Measurements from ENCODE around the gene PPM1H.

PPM1H gene

DNA sequence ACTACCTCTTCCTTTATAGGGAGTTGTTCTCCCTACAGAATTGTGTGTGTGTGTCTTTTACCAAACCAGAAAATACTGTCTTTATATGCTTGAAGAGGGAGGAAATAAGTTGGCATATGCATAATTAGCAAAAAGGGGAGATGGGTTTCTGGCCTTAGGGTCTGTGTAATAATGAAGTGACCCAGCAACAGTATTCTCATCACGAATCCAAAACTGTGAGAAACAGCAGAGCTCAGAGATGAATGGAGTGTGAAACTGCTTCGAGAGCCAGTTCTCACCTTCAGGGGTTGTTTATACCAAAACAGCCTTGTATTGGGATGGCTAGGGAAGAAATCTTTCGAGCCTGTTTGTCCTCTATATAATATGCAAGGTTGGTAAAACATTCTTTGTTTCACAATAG lies 240.8 kb downstream of the PPM1H start:
- Histone ChIP-seq H4K91ac (ENCODE audit: low read length) (no peak overlapping the region), H3K4me3 (ENCODE audit: insufficient read depth in 1 of 2, low read depth in 1 of 2, low read length in 2 of 2) (no peak overlapping the region), H3K4me1 (ENCODE audit: control insufficient read depth, insufficient read depth, low read depth, low read length) (peaks cover 3% of the 10 kb centered on the region), H4K8ac (ENCODE audit: low read length) (no peak overlapping the region), H2BK5ac (ENCODE audit: low read depth, low read length, poor library complexity, severe bottlenecking) (no peak overlapping the region), H3K4ac (ENCODE audit: low read depth in 1 of 2, low read length in 2 of 2) (no peak overlapping the region), H3K23ac (ENCODE audit: low read length in 2 of 2) (no peak overlapping the region), H3K27ac (ENCODE audit: low read length, poor library complexity, severe bottlenecking) (no peak overlapping the region), H2AK5ac (ENCODE audit: low read length, severe bottlenecking) (no peak overlapping the region), H3K79me1 (replicated peaks; ENCODE audit: low read length, poor library complexity, severe bottlenecking) (no peaks in the 10 kb centered on the region), H2AFZ (ENCODE audit: low read depth, low read length) (no peak overlapping the region), H3K18ac (ENCODE audit: low read depth in 1 of 2, low read length in 2 of 2) (no peak overlapping the region), H3K27me3 (ENCODE audit: control insufficient read depth in 1 of 2, insufficient read depth in 1 of 2, low read length in 2 of 2) (no peaks in the 10 kb centered on the region), H3K9ac (ENCODE audit: low read length) (peak overlapping the region; percentile 40), H3K4me2 (ENCODE audit: low read length, poor library complexity, severe bottlenecking) (no peak overlapping the region), H2BK12ac (ENCODE audit: low read length in 2 of 2) (no peak overlapping the region), H3K9me3 (ENCODE audit: control insufficient read depth, low read length) (no peaks in the 10 kb centered on the region), H3K14ac (ENCODE audit: low read length in 2 of 2) (no peak overlapping the region), H2BK15ac (ENCODE audit: low read depth, poor library complexity, severe bottlenecking) (no peak overlapping the region), H2BK120ac (ENCODE audit: low read depth, low read length) (no peak overlapping the region), H3K36me3 (ENCODE audit: control insufficient read depth in 1 of 2, insufficient read depth in 2 of 2, low read depth in 1 of 2, low read length in 2 of 2) (no peaks in the 10 kb centered on the region)
- WGBS = 55% methylated on average over 2 of the region's 3 CpGs
- DNase-seq = no peak

DNA sequence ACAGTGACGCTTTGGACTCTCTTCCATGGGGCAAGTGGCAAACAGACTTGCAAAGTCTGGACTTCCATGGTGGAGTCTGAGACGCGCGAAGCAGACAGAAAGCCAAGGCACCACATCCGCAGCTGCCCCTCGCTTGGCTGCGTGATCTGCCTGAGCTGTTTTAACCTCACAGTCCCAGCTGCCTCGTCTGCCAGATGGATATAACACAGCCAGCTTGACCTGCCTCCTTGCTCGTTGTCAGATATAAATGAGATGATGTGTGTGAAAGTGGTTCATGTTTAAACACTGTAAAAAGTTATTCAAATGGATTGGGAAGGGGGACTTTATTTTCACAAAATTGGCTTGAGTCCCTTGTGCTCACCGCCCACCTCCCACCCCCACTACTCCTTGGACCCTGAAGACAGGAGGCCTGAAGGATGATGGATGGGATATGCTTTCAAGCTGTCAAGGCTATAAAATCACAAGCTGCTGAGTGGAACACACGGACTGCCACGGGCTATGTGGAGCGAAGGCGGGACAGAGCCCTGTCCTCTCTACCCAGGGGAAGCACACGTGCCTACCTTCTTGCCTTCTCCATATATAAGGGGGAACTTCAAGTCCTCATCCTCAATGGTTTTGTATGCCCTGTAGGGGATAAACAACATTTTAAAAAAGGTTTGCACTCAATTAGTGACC lies 241.4 kb downstream of the PPM1H start:
- Histone ChIP-seq H3K4me2 (ENCODE audit: low read length, poor library complexity, severe bottlenecking) (no peak overlapping the region), H3K4me1 (ENCODE audit: control insufficient read depth, insufficient read depth, low read depth, low read length) (peaks cover 3% of the 10 kb centered on the region), H3K4me3 (ENCODE audit: insufficient read depth in 1 of 2, low read depth in 1 of 2, low read length in 2 of 2) (no peak overlapping the region), H2BK5ac (ENCODE audit: low read depth, low read length, poor library complexity, severe bottlenecking) (no peak overlapping the region), H3K79me1 (replicated peaks; ENCODE audit: low read length, poor library complexity, severe bottlenecking) (no peaks in the 10 kb centered on the region), H2AK5ac (ENCODE audit: low read length, severe bottlenecking) (peak overlapping the region; percentile 0), H3K9ac (ENCODE audit: low read length) (peak overlapping the region; percentile 40), H3K36me3 (ENCODE audit: control insufficient read depth in 1 of 2, insufficient read depth in 2 of 2, low read depth in 1 of 2, low read length in 2 of 2) (no peaks in the 10 kb centered on the region), H3K14ac (ENCODE audit: low read length in 2 of 2) (no peak overlapping the region), H3K4ac (ENCODE audit: low read depth in 1 of 2, low read length in 2 of 2) (no peak overlapping the region), H3K27me3 (ENCODE audit: control insufficient read depth in 1 of 2, insufficient read depth in 1 of 2, low read length in 2 of 2) (no peaks in the 10 kb centered on the region), H2BK120ac (ENCODE audit: low read depth, low read length) (no peak overlapping the region), H2AFZ (ENCODE audit: low read depth, low read length) (no peak overlapping the region), H3K9me3 (ENCODE audit: control insufficient read depth, low read length) (no peaks in the 10 kb centered on the region), H4K8ac (ENCODE audit: low read length) (no peak overlapping the region), H3K23ac (ENCODE audit: low read length in 2 of 2) (no peak overlapping the region), H3K18ac (ENCODE audit: low read depth in 1 of 2, low read length in 2 of 2) (peak overlapping the region in 1 of 2 experiments; percentile 30), H2BK12ac (ENCODE audit: low read length in 2 of 2) (peak overlapping the region in 1 of 2 experiments; percentile 40), H3K27ac (ENCODE audit: low read length, poor library complexity, severe bottlenecking) (peak overlapping the region; percentile 48), H2BK15ac (ENCODE audit: low read depth, poor library complexity, severe bottlenecking) (no peak overlapping the region), H4K91ac (ENCODE audit: low read length) (no peak overlapping the region)
- WGBS = 81% methylated on average over 13 of the region's 15 CpGs
- DNase-seq = no peak

DNA sequence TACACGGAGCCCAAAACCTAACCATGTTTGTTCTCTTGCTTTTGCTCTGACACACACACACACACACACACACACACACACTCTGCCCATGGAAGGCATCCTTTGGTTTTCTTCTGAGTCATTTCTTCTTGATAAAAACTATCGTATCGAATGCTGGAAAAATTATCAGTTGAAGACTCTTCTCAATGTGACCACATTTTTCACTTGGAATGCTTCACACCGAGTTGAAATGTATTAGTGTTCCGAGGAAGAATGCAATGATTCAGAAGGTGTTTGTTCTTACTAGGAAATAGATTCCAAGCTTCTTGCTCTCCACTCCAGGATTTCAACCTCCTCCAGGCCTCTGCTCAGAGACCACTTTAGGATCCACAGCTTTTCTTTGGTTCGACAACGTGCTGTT lies 242.1 kb downstream of the PPM1H start:
- no peaks in the 10 kb centered on the region for H3K36me3 ChIP-seq (ENCODE audit: control insufficient read depth in 1 of 2, insufficient read depth in 2 of 2, low read depth in 1 of 2, low read length in 2 of 2)
- H3K14ac ChIP-seq (ENCODE audit: low read length in 2 of 2) = no peak overlapping the region
- WGBS = 74% methylated on average over 5 of the region's 7 CpGs

DNA sequence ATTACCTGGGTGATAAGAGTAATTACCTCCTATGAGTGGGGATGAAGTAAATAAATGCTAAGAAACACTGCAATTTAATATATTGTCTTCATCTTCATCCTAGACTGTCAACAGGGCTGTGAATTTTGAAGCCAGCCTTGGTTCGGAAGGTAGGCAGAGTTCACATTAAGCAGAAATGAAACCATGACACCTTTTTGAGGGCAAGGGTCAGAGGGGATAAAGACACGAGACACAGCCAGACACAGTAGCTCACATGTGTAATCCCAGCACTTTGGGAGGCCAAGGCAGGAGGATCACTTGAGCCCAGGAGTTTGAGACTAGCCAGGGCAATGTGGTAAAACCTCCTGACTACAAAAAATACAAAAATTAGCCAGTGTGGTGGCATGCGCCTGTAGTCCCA lies 243.6 kb downstream of the PPM1H start:
- Histone ChIP-seq H2BK15ac (ENCODE audit: low read depth, poor library complexity, severe bottlenecking) (no peak overlapping the region), H3K27me3 (ENCODE audit: control insufficient read depth in 1 of 2, insufficient read depth in 1 of 2, low read length in 2 of 2) (no peaks in the 10 kb centered on the region), H3K9me3 (ENCODE audit: control insufficient read depth, low read length) (no peaks in the 10 kb centered on the region), H3K4me2 (ENCODE audit: low read length, poor library complexity, severe bottlenecking) (no peak overlapping the region), H3K9ac (ENCODE audit: low read length) (no peak overlapping the region), H3K27ac (ENCODE audit: low read length, poor library complexity, severe bottlenecking) (no peak overlapping the region), H4K8ac (ENCODE audit: low read length) (no peak overlapping the region), H4K91ac (ENCODE audit: low read length) (no peak overlapping the region), H3K4ac (ENCODE audit: low read depth in 1 of 2, low read length in 2 of 2) (no peak overlapping the region), H3K4me3 (ENCODE audit: insufficient read depth in 1 of 2, low read depth in 1 of 2, low read length in 2 of 2) (no peak overlapping the region), H2AK5ac (ENCODE audit: low read length, severe bottlenecking) (no peak overlapping the region), H2BK5ac (ENCODE audit: low read depth, low read length, poor library complexity, severe bottlenecking) (no peak overlapping the region), H3K36me3 (ENCODE audit: control insufficient read depth in 1 of 2, insufficient read depth in 2 of 2, low read depth in 1 of 2, low read length in 2 of 2) (no peaks in the 10 kb centered on the region), H2BK12ac (ENCODE audit: low read length in 2 of 2) (no peak overlapping the region), H3K18ac (ENCODE audit: low read depth in 1 of 2, low read length in 2 of 2) (no peak overlapping the region), H2AFZ (ENCODE audit: low read depth, low read length) (no peak overlapping the region), H3K23ac (ENCODE audit: low read length in 2 of 2) (no peak overlapping the region), H3K79me1 (replicated peaks; ENCODE audit: low read length, poor library complexity, severe bottlenecking) (no peaks in the 10 kb centered on the region), H3K14ac (ENCODE audit: low read length in 2 of 2) (no peak overlapping the region), H2BK120ac (ENCODE audit: low read depth, low read length) (no peak overlapping the region), H3K4me1 (ENCODE audit: control insufficient read depth, insufficient read depth, low read depth, low read length) (peaks cover 3% of the 10 kb centered on the region)
- no peak for DNase-seq
- WGBS = 91% methylated on average over 3 of the region's 3 CpGs

More for the DNA sequence above, 242.1 kb downstream of the PPM1H start:
- peaks cover 3% of the 10 kb centered on the region for H3K4me1 ChIP-seq (ENCODE audit: control insufficient read depth, insufficient read depth, low read depth, low read length)
- H3K4me2 ChIP-seq (ENCODE audit: low read length, poor library complexity, severe bottlenecking) = no peak overlapping the region
- DNase-seq = peak; percentile 50
- H2AFZ ChIP-seq (ENCODE audit: low read depth, low read length) = no peak overlapping the region
- no peak overlapping the region for H3K4me3 ChIP-seq (ENCODE audit: insufficient read depth in 1 of 2, low read depth in 1 of 2, low read length in 2 of 2)
- H2BK120ac ChIP-seq (ENCODE audit: low read depth, low read length) = no peak overlapping the region
- no peak overlapping the region for H2AK5ac ChIP-seq (ENCODE audit: low read length, severe bottlenecking)
- H2BK15ac ChIP-seq (ENCODE audit: low read depth, poor library complexity, severe bottlenecking) = no peak overlapping the region
- no peaks in the 10 kb centered on the region for H3K79me1 ChIP-seq (replicated peaks; ENCODE audit: low read length, poor library complexity, severe bottlenecking)
- H3K23ac ChIP-seq (ENCODE audit: low read length in 2 of 2) = no peak overlapping the region
- H3K9ac ChIP-seq (ENCODE audit: low read length) = peak overlapping the region; percentile 40
- H3K4ac ChIP-seq (ENCODE audit: low read depth in 1 of 2, low read length in 2 of 2) = no peak overlapping the region
- H3K9me3 ChIP-seq (ENCODE audit: control insufficient read depth, low read length) = no peaks in the 10 kb centered on the region
- H2BK5ac ChIP-seq (ENCODE audit: low read depth, low read length, poor library complexity, severe bottlenecking) = no peak overlapping the region
- H3K18ac ChIP-seq (ENCODE audit: low read depth in 1 of 2, low read length in 2 of 2) = no peak overlapping the region
- no peaks in the 10 kb centered on the region for H3K27me3 ChIP-seq (ENCODE audit: control insufficient read depth in 1 of 2, insufficient read depth in 1 of 2, low read length in 2 of 2)
- no peak overlapping the region for H4K91ac ChIP-seq (ENCODE audit: low read length)
- peak overlapping the region; percentile 55 for H3K27ac ChIP-seq (ENCODE audit: low read length, poor library complexity, severe bottlenecking)
- H4K8ac ChIP-seq (ENCODE audit: low read length) = no peak overlapping the region
- H2BK12ac ChIP-seq (ENCODE audit: low read length in 2 of 2) = peak overlapping the region in 1 of 2 experiments; percentile 45

All from mesenchymal stem cell (in vitro differentiated cells and primary cell).